ENCODE data around the gene HAVCR2.

Gene HAVCR2

DNA sequence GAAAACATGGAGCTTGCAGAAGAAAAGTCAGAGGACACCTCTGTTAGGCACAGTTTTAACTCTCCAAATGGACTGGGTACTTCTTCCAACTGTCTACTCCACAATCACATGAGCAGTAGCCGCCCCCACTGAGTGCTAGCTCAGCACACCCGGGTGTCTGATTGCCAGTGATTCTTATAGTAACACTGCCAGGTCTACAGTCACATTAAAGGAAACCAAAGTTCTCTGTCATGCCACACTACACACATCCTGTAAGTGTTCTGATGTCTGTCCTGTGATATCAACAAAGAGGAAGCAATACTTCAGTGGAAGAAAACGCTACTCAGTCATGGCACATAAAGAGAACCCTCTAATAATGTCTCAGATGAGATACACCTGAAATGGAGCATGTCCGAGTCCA, at the start of gene HAVCR2:
Gene HAVCR2, minus strand, starts transcription at position 69 of the 400 bp plus-strand sequence. Its CDS starts 61 bp downstream, at position 8.
- DNase-seq (ENCODE audit: low spot score), result peak; percentile 50

GRCh38 chr5:157157293-157157891, 48.5 kb upstream of the HAVCR2 start:
- no peak for DNase-seq (ENCODE audit: low spot score)

DNA sequence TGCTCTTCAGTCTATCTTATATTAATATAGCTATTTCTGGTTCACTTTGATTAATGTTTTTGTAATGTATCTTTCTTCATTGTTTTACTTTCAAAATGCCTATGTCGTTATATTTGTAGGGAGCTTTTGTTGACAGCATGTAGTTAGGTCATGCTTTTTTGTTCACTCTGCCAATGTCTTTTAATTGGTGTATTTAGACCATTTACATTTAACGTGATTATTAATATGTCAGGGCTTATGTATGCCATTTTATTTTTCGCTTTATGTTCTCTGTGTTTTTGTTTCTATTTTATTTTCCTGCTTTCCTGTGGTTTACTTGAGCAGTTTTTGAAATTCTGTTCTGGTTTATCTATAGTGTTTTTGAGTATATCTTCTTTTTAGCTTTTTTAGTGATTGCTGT, 46.5 kb upstream of the HAVCR2 start:
- no peak for DNase-seq (ENCODE audit: low spot score)

DNA sequence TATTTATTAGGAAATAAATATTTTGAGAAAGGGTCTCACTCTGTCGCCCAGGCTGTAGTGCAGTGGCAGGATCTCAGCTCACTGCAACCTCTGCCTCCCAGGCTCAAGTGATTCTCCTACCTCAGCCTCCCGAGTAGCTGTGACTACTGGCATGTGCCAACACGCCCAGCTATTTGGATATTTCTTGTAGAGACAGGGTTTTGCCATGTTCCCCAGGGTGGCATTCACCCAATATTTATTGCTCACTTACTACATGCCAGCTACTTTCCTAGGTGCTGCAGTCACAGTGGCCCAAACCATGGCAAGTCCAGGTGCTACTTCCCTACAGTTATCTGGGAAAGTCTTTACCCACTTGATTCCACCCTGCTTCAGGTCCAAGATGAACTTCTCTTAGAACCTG, 42.2 kb upstream of the HAVCR2 start:
- DNase-seq (ENCODE audit: low spot score), result no peak

DNA sequence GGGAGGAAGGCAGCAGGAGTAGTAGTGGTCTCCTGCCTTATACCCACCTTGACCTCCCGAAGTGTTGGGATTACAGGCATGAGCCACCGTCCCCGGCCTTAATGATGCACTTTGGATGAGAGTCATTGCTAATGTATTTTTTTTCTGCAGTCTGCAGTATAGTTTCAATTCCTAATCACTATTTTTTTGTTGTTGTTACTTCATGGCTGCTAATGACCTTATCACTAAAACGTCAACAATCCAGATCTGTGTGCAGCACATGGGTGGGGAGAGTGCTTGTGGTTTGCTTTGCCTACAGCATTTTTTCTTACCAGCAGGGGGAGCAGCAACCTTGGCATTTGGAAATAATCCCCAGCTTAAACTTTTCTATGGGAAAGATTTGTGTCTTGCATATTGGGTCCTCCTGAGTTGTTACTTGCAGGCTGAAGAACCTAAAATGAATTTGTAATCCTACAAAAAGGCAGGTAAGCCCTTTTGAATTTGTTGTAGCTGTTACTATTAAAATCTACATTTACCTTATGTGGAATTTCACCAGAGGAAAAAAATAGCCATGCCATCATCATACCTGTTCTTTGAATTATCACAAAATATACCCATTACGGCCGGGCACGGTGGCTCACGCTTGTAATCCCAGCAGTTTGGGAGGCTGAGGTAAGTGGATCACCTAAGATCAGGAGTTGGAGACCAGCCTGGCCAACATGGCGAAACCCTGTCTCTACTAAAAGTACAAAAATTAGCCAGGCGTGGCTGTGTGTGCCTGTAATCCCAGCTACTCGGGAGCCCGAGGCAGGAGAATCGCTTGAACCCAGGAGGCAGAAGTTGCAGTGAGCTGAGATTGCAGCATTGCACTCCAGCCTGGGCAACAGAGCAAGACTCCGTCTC, 40.1 kb upstream of the HAVCR2 start:
- DNase-seq (ENCODE audit: low spot score), result peak; percentile 58

DNA sequence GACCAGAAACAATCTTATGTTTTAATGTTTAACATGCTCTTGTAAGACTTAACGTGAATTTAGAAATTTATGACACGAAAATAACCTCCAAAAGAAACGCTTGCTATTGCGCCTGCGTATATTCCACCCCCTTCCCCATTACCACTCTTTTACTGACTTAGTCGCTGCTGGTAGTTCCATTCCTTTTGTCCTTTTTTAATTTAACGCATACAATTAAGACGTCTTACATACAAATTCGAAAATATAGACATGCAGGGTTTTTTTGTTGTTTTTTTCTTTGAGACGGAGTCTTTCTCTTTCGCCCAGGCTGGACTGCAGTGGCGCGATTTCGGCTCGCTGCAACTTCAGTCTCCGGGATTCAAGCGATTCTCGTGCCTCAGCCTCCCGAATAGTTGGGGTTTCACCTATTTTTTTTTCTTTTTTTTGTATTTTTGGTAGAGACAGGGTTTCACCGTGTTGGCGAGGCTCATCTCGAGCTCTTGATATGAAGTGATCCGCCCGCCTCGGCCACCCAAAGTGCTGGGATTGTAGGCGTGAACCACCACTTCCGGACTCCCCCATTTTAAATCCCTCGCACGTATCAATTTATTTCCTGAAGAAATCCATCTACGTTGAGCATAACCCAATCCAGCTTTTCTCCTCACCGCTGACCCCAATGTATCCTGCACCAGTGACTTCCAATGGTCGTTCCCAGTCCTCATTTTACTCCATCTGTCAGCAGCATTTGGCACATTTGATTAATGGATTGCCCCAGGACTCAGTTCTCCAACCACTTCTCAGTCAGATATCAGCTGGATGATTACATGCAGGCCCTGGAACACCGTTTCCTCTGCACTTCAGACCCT, 34.5 kb upstream of the HAVCR2 start:
- no peak for DNase-seq (ENCODE audit: low spot score)

- DNase-seq (ENCODE audit: low spot score), result peak; percentile 99
Observed at GRCh38 chr5:157142317-157143126, 33.7 kb upstream of the HAVCR2 start, which contains the start of gene MED7. MED7 (minus strand) TSS chr5:157142865; CDS start chr5:157139431, 3,434 bp downstream.

DNA sequence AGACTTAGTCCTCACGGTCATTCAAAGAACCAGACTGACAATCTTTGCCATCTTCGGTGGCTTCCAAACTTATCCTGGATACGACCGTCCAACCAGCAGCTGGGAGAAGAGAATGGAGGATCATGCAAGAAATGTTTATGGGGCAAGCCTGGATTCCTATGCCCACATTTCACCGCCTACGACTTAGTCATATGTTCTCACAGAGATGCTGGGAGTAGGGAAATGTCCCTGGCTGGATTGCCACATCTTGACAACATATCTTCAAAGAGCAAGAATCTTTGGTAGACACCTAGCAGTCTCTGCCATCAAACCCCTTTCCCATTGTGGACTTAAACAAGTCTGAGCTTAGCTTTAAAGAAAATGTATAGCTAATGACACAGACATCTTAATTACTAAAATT, 28.8 kb upstream of the HAVCR2 start:
- no peak for DNase-seq (ENCODE audit: low spot score)

GRCh38 chr5:157132281-157132612, 23.4 kb upstream of the HAVCR2 start:
- no peak for DNase-seq (ENCODE audit: low spot score)

DNA sequence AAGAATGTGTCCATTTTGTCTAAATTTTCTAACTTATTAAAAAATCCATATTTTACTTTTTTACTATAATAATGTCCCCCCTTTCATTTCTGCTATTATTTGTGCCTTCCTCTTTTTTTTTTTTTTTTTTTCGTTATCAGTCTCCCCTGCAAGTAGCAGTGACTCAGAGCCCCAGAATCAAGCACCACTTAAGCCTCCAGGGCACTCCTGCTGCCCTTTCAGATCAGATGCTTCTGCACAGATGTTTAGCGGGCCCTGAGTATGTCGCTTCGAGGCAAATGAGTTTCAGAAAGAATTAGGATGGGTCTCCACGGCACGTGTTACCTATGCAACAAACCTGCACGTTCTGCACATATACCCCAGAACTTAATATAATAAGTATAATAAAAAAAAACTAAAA, 22.1 kb upstream of the HAVCR2 start:
- DNase-seq (ENCODE audit: low spot score), result no peak

DNA sequence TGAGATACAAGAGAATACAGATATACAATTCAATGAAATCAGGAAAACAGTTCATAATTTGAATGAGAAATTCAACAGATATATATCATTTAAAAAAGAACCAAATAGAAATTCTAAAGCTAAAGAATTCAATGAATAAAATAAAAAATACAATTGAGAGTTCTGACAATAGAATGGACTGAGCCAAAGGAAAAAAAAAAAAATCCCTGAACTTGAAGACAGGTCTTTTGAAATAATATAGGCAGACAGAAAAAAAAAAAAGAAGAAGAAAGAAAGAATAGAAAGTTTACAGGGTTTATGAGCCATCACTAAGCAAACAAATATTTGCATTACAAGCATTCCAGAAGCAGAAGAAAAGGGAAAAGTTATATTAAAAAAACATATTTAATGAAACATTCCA, 12.9 kb upstream of the HAVCR2 start:
- DNase-seq (ENCODE audit: low spot score), result no peak

GRCh38 chr5:157120102-157120501, 11.3 kb upstream of the HAVCR2 start:
- DNase-seq (ENCODE audit: low spot score), result no peak

GRCh38 chr5:157116483-157116954, 7.7 kb upstream of the HAVCR2 start:
- DNase-seq (ENCODE audit: low spot score), result no peak

- DNase-seq (ENCODE audit: low spot score), result no peak
Observed at GRCh38 chr5:157115502-157115901, 6.7 kb upstream of the HAVCR2 start.

- no peak for DNase-seq (ENCODE audit: low spot score)
Observed at GRCh38 chr5:157115012-157115411, 6.2 kb upstream of the HAVCR2 start.

DNA sequence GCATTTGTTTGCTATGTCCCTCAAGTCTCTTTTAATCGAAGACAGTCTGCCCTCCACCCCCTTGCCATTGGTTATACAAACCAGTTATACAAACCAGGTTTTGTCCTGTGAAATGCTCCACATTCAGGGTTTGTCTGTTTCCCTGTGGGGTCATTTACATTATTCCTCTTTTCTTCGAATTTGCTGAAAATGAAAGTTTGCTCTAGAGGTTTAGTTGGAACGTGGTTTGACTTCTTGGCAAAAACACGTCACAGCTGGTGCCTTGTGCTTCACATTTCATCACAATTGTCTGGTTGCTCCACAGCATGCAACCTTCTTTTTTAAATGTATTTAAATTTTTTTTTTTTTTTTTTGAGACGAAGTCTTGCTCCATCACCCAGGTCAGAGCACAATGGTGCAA, 4.2 kb upstream of the HAVCR2 start:
- DNase-seq (ENCODE audit: low spot score), result no peak

- DNase-seq (ENCODE audit: low spot score), result no peak
Observed at GRCh38 chr5:157109744-157110143, 900 bp upstream of the HAVCR2 start.

- no peak for DNase-seq (ENCODE audit: low spot score)
Observed at GRCh38 chr5:157107508-157107907, 1.3 kb downstream of the HAVCR2 start.

GRCh38 chr5:157106630-157107461, 2.0 kb downstream of the HAVCR2 start:
- DNase-seq (ENCODE audit: low spot score), result no peak

DNA sequence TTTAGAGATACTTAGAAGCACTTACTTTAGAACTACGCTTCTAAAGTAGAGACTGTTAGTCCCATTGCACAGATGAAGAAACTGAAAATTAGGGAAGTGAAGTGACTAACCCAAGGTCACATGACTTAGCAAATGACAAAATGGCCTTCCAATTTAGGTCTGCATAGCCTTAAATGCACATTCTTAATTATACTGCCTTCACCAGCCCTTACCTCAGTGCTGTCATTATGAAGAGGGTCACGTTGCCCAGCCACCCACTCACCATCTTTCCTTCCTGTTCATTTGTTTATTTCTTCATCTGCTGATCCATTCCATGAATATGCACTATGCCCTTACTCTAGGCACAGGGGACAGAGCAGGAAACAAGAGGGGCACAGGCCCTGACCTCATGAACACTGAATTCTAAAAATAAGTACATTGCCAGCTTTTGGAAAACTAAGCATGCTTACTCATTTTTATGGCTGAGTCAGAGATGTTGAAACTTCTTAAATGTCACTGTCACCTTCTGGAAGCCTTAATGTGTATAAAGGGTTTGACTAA, 8.6 kb downstream of the HAVCR2 start:
- peak; percentile 25 for DNase-seq (ENCODE audit: low spot score)
